Neural cell (in vitro differentiated cells): ENCODE measurements around the gene MPZL1.

Source experiments
- EZH2 ChIP-seq: fragments of 200-600, 300-800 bp; shearing (Covaris generic), sonication (generic); IDR thresholded peaks from 2 replicates; pipeline ENCODE4 v1.6.1; 2014; ENCODE audit warnings: antibody characterized with exemption, low read length, borderline replicate concordance, mild to moderate bottlenecking; ENCODE audit not compliant: insufficient read depth, poor library complexity, severe bottlenecking
- POLR2AphosphoS5 ChIP-seq: IDR thresholded peaks from 2 replicates; pipeline ENCODE4 v1.6.1; 2012
- TF ChIP-seq, protein P1 (sequence below): fragments of 450-650 bp; IDR thresholded peaks from 2 replicates; pipeline ENCODE4 v1.5.1; 2014; ENCODE audit warnings: antibody characterized with exemption, mild to moderate bottlenecking, moderate library complexity; ENCODE audit not compliant: poor library complexity, severe bottlenecking
- TF ChIP-seq, protein P2 (sequence below): IDR thresholded peaks from 2 replicates; pipeline ENCODE4 v1.6.1; 2012; ENCODE audit warnings: borderline replicate concordance

DNA sequence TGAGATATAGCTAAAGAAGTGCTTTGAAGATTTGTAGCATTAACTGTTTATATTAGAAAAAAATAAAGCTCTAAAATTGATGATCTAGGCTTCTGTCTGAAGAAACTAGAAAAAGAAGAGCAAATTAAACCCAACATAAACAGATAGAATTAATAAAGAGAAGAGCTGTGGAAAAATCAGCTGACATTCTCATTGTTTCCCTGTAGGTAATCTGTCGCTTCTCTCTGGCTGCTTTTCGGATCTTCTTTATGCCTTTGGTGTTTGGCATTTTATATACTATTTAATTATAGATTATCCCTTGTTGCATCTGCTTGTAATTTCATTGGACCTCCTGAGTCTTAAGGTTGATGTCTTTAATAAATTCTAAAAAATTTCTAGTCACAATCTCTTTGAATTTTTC lies 59.8 kb downstream of the MPZL1 start:
- TF ChIP-seq, protein P1, sequence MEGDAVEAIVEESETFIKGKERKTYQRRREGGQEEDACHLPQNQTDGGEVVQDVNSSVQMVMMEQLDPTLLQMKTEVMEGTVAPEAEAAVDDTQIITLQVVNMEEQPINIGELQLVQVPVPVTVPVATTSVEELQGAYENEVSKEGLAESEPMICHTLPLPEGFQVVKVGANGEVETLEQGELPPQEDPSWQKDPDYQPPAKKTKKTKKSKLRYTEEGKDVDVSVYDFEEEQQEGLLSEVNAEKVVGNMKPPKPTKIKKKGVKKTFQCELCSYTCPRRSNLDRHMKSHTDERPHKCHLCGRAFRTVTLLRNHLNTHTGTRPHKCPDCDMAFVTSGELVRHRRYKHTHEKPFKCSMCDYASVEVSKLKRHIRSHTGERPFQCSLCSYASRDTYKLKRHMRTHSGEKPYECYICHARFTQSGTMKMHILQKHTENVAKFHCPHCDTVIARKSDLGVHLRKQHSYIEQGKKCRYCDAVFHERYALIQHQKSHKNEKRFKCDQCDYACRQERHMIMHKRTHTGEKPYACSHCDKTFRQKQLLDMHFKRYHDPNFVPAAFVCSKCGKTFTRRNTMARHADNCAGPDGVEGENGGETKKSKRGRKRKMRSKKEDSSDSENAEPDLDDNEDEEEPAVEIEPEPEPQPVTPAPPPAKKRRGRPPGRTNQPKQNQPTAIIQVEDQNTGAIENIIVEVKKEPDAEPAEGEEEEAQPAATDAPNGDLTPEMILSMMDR, result no peak
- no peak for TF ChIP-seq POLR2AphosphoS5
- no peak for TF ChIP-seq EZH2
- TF ChIP-seq, protein P2, sequence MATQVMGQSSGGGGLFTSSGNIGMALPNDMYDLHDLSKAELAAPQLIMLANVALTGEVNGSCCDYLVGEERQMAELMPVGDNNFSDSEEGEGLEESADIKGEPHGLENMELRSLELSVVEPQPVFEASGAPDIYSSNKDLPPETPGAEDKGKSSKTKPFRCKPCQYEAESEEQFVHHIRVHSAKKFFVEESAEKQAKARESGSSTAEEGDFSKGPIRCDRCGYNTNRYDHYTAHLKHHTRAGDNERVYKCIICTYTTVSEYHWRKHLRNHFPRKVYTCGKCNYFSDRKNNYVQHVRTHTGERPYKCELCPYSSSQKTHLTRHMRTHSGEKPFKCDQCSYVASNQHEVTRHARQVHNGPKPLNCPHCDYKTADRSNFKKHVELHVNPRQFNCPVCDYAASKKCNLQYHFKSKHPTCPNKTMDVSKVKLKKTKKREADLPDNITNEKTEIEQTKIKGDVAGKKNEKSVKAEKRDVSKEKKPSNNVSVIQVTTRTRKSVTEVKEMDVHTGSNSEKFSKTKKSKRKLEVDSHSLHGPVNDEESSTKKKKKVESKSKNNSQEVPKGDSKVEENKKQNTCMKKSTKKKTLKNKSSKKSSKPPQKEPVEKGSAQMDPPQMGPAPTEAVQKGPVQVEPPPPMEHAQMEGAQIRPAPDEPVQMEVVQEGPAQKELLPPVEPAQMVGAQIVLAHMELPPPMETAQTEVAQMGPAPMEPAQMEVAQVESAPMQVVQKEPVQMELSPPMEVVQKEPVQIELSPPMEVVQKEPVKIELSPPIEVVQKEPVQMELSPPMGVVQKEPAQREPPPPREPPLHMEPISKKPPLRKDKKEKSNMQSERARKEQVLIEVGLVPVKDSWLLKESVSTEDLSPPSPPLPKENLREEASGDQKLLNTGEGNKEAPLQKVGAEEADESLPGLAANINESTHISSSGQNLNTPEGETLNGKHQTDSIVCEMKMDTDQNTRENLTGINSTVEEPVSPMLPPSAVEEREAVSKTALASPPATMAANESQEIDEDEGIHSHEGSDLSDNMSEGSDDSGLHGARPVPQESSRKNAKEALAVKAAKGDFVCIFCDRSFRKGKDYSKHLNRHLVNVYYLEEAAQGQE, result no peak
